A673 (cell line): ENCODE measurements around the gene FRMD4A.

Experiments
- CTCF ChIP-seq: fragments of 300-800, 200-600 bp; sonication (generic); conservative IDR thresholded peaks from 2 replicates; pipeline ENCODE4 v1.5.1; 2017; ENCODE audit warnings: low read depth, mild to moderate bottlenecking, antibody characterized with exemption, low read length, moderate library complexity, mixed read lengths
- EZH2 ChIP-seq: fragments of 200-600 bp; sonication (generic); IDR thresholded peaks from 2 replicates; pipeline ENCODE4 v1.6.1; 2017; ENCODE audit warnings: borderline replicate concordance, low read depth, mild to moderate bottlenecking, mixed read lengths, antibody characterized with exemption, low read length; ENCODE audit not compliant: poor library complexity, severe bottlenecking

- no peak for TF ChIP-seq CTCF
- TF ChIP-seq EZH2 = no peak
Measured at GRCh38 chr10:14116837-14117236, 213.9 kb downstream of the FRMD4A start.
